ENCODE measurements around the gene MYO5A.
"Not testable (repeated sequence)": the region's sequence is repeated elsewhere in the genome, so short reads cannot be mapped to it uniquely, and the experiment has no call there.

The MYO5A gene

DNA sequence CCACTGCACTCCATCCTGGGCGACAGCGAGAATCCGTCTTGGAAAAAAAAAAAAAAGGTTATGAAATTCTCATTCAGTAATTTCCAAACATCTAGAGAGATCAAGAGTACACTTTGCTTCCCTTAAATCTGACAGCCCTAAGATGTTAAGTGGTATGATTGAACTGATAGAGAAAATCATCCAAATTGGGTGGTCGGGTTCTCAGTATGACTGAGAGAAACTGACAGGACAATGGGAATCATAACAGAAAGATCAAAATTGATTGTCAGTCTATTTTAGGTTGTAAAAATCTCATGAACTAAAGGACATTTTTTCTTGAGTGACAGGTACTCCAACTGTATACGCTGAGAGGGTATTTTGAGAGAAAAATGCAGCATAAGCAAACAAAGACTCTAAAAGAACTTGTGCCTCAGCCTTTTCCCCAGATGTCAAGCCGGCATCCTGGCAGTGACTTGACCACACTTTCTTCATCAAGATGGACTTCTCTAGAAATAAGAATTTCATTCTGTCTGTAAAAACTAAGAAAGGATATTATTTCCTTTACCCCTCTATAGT is 65.8 kb downstream of the MYO5A start:
- TF ChIP-seq POLR2AphosphoS5 (IDR thresholded peaks at IDR 0.05; ENCODE audit: low read depth), result no peak
- TF ChIP-seq, protein P1, sequence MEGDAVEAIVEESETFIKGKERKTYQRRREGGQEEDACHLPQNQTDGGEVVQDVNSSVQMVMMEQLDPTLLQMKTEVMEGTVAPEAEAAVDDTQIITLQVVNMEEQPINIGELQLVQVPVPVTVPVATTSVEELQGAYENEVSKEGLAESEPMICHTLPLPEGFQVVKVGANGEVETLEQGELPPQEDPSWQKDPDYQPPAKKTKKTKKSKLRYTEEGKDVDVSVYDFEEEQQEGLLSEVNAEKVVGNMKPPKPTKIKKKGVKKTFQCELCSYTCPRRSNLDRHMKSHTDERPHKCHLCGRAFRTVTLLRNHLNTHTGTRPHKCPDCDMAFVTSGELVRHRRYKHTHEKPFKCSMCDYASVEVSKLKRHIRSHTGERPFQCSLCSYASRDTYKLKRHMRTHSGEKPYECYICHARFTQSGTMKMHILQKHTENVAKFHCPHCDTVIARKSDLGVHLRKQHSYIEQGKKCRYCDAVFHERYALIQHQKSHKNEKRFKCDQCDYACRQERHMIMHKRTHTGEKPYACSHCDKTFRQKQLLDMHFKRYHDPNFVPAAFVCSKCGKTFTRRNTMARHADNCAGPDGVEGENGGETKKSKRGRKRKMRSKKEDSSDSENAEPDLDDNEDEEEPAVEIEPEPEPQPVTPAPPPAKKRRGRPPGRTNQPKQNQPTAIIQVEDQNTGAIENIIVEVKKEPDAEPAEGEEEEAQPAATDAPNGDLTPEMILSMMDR (IDR thresholded peaks at IDR 0.05; ENCODE audit: insufficient read depth, low read length), result no peak

DNA sequence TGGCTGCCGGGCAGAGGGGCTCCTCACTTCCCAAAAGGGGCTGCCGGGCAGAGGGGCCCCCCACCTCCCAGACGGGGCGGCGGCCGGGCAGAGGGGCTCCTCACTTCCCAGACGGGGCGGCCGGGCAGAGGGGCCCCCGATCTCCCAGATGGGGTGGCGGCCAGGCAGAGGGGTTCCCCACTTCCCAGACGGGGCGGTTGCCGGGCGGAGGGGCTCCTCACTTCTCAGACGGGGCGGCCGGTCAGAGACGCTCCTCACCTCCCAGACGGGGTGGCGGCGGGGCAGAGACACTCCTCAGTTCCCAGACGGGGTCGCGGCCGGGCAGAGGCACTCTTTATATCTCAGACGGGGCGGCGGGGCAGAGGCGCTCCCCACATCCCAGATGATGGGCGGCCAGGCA is 69.0 kb downstream of the MYO5A start:
- not testable (repeated sequence) for DNase-seq (ENCODE audit: low read depth in 1 of 2, low spot score in 1 of 2); H3K4me3 ChIP-seq (replicated peaks; ENCODE audit: insufficient read depth, low read length); H3K27me3 ChIP-seq (ENCODE audit: insufficient read depth, poor library complexity, severe bottlenecking); H3K27ac ChIP-seq (replicated peaks)

More for the DNA sequence above, 65.8 kb downstream of the MYO5A start:
- Histone ChIP-seq H3K27ac (replicated peaks) (no peak overlapping the region), H3K4me3 (replicated peaks; ENCODE audit: insufficient read depth, low read length) (no peak overlapping the region), H3K27me3 (ENCODE audit: insufficient read depth, poor library complexity, severe bottlenecking) (no peaks in the 10 kb centered on the region)
- no peak for DNase-seq (ENCODE audit: low read depth in 1 of 2, low spot score in 1 of 2)

DNA sequence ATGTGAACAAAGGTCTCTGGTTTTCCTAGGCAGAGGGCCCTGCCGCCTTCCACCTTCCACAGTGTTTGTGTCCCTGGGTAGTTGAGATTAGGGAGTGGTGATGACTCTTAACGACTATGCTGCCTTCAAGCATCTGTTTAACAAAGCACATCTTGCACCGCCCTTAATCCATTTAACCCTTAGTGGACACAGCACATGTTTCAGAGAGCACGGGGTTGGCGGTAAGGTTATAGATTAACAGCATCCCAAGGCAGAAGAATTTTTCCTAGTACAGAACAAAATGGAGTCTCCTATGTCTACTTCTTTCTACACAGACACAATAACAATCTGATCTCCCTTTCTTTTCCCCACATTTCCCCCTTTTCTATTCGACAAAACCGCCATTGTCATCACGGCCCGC is 69.4 kb downstream of the MYO5A start:
- DNase-seq (ENCODE audit: low read depth in 1 of 2, low spot score in 1 of 2); H3K27me3 ChIP-seq (ENCODE audit: insufficient read depth, poor library complexity, severe bottlenecking); H3K27ac ChIP-seq (replicated peaks); H3K4me3 ChIP-seq (replicated peaks; ENCODE audit: insufficient read depth, low read length): not testable (repeated sequence)

DNA sequence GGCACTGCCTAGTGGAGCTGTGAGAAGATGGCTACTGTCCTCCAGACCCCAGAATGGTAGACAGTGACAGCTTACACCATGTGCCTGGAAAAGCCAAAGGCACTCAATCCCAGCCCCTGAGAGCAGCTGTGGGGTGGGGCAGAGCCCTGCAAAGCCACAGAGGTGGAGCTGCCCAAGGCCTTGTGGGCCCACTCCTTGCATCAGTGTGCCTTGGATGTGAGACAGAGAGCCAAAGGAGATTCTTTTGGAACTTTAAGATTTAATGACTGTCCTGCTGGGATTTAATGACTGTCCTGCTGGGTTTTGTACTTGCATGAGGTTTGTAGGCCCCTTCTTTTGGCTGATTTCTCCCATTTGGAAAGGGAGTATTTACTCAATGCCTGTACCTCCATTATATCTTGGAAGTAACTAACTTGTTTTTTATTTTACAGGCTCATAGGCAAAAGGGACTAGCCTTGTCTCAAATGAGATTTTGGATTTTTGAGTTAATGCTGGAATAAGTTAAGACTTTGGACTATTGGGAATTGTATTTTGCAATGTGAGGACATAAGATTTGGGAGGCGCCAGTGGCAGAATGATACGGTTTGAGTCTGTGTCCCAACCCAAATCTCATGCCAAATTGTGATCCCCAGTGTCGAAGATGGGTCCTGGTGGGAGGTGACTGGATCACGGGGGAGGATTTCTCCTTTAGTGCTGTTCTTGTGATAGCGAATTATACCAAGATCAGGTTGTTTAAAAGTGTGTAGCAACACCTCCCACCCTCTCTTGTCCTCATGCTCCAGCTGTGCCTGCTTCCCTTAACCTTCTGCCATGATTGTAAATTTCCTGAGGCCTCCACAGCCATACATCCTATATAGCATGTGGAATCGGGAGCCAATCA is 80.4 kb downstream of the MYO5A start:
- Histone ChIP-seq H3K27ac (replicated peaks) (no peak overlapping the region), H3K4me3 (replicated peaks; ENCODE audit: insufficient read depth, low read length) (no peak overlapping the region), H3K27me3 (ENCODE audit: insufficient read depth, poor library complexity, severe bottlenecking) (no peaks in the 10 kb centered on the region)
- TF ChIP-seq, protein P2, sequence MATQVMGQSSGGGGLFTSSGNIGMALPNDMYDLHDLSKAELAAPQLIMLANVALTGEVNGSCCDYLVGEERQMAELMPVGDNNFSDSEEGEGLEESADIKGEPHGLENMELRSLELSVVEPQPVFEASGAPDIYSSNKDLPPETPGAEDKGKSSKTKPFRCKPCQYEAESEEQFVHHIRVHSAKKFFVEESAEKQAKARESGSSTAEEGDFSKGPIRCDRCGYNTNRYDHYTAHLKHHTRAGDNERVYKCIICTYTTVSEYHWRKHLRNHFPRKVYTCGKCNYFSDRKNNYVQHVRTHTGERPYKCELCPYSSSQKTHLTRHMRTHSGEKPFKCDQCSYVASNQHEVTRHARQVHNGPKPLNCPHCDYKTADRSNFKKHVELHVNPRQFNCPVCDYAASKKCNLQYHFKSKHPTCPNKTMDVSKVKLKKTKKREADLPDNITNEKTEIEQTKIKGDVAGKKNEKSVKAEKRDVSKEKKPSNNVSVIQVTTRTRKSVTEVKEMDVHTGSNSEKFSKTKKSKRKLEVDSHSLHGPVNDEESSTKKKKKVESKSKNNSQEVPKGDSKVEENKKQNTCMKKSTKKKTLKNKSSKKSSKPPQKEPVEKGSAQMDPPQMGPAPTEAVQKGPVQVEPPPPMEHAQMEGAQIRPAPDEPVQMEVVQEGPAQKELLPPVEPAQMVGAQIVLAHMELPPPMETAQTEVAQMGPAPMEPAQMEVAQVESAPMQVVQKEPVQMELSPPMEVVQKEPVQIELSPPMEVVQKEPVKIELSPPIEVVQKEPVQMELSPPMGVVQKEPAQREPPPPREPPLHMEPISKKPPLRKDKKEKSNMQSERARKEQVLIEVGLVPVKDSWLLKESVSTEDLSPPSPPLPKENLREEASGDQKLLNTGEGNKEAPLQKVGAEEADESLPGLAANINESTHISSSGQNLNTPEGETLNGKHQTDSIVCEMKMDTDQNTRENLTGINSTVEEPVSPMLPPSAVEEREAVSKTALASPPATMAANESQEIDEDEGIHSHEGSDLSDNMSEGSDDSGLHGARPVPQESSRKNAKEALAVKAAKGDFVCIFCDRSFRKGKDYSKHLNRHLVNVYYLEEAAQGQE (IDR thresholded peaks at IDR 0.05; ENCODE audit: insufficient replicate concordance, low read depth), result no peak
- TF ChIP-seq SPI1 (IDR thresholded peaks at IDR 0.05; ENCODE audit: borderline replicate concordance, low read depth) (no peak), GABPA (IDR thresholded peaks at IDR 0.05; ENCODE audit: low read depth) (no peak), POLR2AphosphoS5 (IDR thresholded peaks at IDR 0.05; ENCODE audit: low read depth) (no peak)
- TF ChIP-seq, protein P1 (IDR thresholded peaks at IDR 0.05; ENCODE audit: insufficient read depth, low read length), result no peak
- DNase-seq (ENCODE audit: low read depth in 1 of 2, low spot score in 1 of 2), result no peak

DNA sequence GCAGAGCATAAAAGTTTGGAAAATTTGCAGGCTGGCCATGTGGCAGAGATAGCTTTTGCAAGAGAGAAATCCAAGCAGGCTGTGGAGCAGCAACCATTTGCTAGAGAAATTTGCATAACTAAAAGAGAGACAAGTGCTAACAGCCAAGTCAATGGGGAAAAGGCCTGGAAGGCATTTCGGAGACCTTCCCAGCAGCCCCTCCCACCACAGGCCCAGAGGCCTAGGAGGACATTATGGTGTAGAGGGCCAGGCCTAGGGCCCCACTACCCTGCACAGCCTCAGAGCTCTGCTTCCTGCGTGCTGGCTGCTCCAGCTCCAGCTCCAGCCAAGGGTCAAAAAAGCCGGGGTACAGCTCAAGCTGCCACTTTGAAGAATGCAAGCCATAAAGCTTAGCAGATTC is 82.7 kb downstream of the MYO5A start:
- H3K4me3 ChIP-seq (replicated peaks; ENCODE audit: insufficient read depth, low read length), result no peak overlapping the region
- TF ChIP-seq POLR2AphosphoS5 (IDR thresholded peaks at IDR 0.05; ENCODE audit: low read depth) (no peak), GABPA (IDR thresholded peaks at IDR 0.05; ENCODE audit: low read depth) (no peak), SPI1 (IDR thresholded peaks at IDR 0.05; ENCODE audit: borderline replicate concordance, low read depth) (no peak)
- TF ChIP-seq, protein P1 (IDR thresholded peaks at IDR 0.05; ENCODE audit: insufficient read depth, low read length), result no peak
- TF ChIP-seq, protein P2 (IDR thresholded peaks at IDR 0.05; ENCODE audit: insufficient replicate concordance, low read depth), result no peak
- H3K27ac ChIP-seq (replicated peaks), result no peak overlapping the region
- no peak for DNase-seq (ENCODE audit: low read depth in 1 of 2, low spot score in 1 of 2)
- H3K27me3 ChIP-seq (ENCODE audit: insufficient read depth, poor library complexity, severe bottlenecking), result no peaks in the 10 kb centered on the region
